Measurements from ENCODE around the gene RCN1. TPM values are rescaled to one million over a fixed set of nuclear protein-coding genes. Genes with fewer than 3 reads are reported as not detected.

Gene RCN1
- total RNA-seq, 1 experiment from 2014 or later: 99.8 TPM

DNA sequence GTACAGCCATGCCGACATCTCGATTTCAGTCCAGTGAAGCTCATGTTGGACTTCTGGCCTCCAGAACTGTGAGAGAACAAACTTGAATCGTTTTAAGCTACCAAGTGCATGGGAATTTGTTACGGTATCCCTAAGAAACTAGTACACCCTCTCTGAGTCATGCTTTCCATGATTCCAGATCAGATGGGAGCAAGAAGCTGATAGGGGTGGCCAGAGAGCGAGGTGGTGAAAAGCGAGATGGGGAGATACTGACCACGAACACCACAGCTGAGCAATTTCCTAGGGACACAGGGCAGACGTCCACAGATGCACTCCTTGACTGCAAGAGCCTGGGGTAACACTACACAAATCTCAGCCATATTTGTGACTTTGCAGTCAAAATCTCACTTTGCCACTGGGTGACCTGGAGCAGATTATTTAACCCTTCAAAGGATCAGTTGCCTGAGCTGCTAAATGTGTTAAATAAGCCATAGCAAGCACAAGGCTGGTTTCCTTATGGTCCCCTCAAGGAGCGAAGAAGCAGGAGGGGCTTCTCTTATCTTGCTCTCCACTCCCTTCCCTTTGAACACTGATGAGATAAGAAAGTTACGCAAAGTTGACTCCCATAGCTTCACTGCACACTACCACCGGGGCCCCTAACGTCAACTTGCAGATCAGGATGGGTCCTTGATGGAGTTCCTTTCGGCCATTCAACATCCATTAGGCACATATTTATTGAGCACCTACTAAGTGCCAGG is 22.6 kb upstream of the RCN1 start:
- Histone ChIP-seq H3K36me3 (ENCODE audit: control insufficient read depth in 1 of 2, insufficient read depth in 2 of 2, low read length in 2 of 2) (no peaks in the 10 kb centered on the region), H3K79me2 (ENCODE audit: insufficient read depth, low read length) (no peaks in the 10 kb centered on the region), H3K4me2 (ENCODE audit: low read length) (no peak overlapping the region), H3K9me2 (ENCODE audit: insufficient read depth) (no peaks in the 10 kb centered on the region), H3K27ac (ENCODE audit: low read depth, low read length) (no peak overlapping the region), H2AFZ (ENCODE audit: low read depth, low read length, poor library complexity, severe bottlenecking) (no peak overlapping the region), H3K4me1 (ENCODE audit: control insufficient read depth in 1 of 2, insufficient read depth in 2 of 2, low read length in 2 of 2) (peaks cover 4 to 13% of the 10 kb centered on the region in 2 experiments; a peak in 3 of 4 replicates), H3K9ac (ENCODE audit: low read length) (no peak overlapping the region), H3K27me3 (ENCODE audit: insufficient read depth, low read length) (no peaks in the 10 kb centered on the region), H3K4me3 (replicated peaks in 1 of 2; ENCODE audit: low read depth in 1 of 2, low read length in 2 of 2) (no peak overlapping the region), H3K9me3 (ENCODE audit: control insufficient read depth in 1 of 2, insufficient read depth in 1 of 2, low read depth in 1 of 2, low read length in 2 of 2) (no peaks in the 10 kb centered on the region), H4K20me1 (ENCODE audit: insufficient read depth) (no peaks in the 10 kb centered on the region)
- POLR2A ChIA-PET: no interaction called here
- no peak for DNase-seq (ENCODE audit: low read depth, low spot score)
- CTCF ChIA-PET: interaction anchor here (2.3 kb wide), 1 partner anchor 16 kb away, joined by 7 read pairs; no protein-coding TSS in a partner anchor
- ATAC-seq: no peak
- no TSS peak for BruUV-seq (replicated peaks)
- intact Hi-C loops (cut with micrococcal nuclease): no loop called here
- TF ChIP-seq YY1 (IDR thresholded peaks at IDR 0.05; ENCODE audit: extremely low read depth, insufficient replicate concordance, low read depth, low read length) (no peak), POLR2AphosphoS5 (IDR thresholded peaks at IDR 0.05; ENCODE audit: low read depth, low read length) (no peak), ZFX (IDR thresholded peaks at IDR 0.05) (no peak), EZH2 (IDR thresholded peaks at IDR 0.05) (no peak), JUND (IDR thresholded peaks at IDR 0.05) (no peak), RAD21 (IDR thresholded peaks at IDR 0.05; ENCODE audit: low read depth) (no peak), EZH2phosphoT487 (IDR thresholded peaks at IDR 0.05; ENCODE audit: borderline replicate concordance) (no peak), SRF (IDR thresholded peaks at IDR 0.05; ENCODE audit: low read depth) (no peak), FOSL1 (IDR thresholded peaks at IDR 0.05; ENCODE audit: low read depth) (no peak)
- RAD21 ChIA-PET (ENCODE audit: low non-redundant PET in 1 of 2, low total read pairs in 2 of 2, uncharacterized antibody in 2 of 2, unreplicated experiment in 2 of 2): no interaction called here

DNA sequence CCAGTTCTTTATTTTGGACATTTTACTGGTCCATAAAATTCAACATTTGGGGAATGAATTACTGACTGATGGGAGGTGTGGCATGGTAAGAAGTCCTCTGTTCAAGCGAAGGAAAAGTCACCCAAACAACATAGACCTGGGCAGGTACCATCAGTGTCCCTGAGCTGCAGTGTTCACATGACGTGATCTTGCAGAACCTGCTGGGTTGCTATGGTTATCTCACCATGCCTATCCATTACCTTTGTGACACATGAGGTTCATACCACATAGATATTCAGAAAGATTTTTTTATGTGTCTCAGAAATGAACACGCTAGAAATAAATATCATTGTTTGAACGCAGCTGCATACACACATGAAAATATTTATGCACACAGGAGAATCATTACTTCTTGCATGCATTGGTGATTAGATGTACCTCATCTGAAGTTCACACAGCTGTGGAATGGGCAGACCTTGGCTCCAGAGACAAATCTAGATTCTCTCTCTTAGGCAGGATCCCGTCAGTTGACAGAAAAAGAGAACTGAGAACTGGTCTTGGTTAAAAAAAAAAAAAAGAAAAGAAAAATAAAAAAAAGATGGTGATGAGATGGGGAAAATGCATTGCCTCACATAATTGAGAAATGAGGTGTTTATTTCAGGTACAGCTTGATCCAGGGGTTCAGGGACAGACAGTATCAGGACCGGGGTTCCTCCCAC is 21.4 kb upstream of the RCN1 start:
- no peaks in the 10 kb centered on the region for H3K9me2 ChIP-seq (ENCODE audit: insufficient read depth)
- no peak overlapping the region for H3K27ac ChIP-seq (ENCODE audit: low read depth, low read length)
- no peaks in the 10 kb centered on the region for H3K27me3 ChIP-seq (ENCODE audit: insufficient read depth, low read length)
- DNase-seq (ENCODE audit: low read depth, low spot score) (no peak), ATAC-seq (no peak)
- no peak overlapping the region for H2AFZ ChIP-seq (ENCODE audit: low read depth, low read length, poor library complexity, severe bottlenecking)
- no TSS peak for BruUV-seq (replicated peaks)
- no peak overlapping the region for H3K4me2 ChIP-seq (ENCODE audit: low read length)
- intact Hi-C loops (cut with micrococcal nuclease): no loop called here
- H3K4me3 ChIP-seq (replicated peaks in 1 of 2; ENCODE audit: low read depth in 1 of 2, low read length in 2 of 2): no peak overlapping the region
- no peaks in the 10 kb centered on the region for H4K20me1 ChIP-seq (ENCODE audit: insufficient read depth)
- H3K9me3 ChIP-seq (ENCODE audit: control insufficient read depth in 1 of 2, insufficient read depth in 1 of 2, low read depth in 1 of 2, low read length in 2 of 2): no peaks in the 10 kb centered on the region
- H3K9ac ChIP-seq (ENCODE audit: low read length): no peak overlapping the region
- H3K79me2 ChIP-seq (ENCODE audit: insufficient read depth, low read length): no peaks in the 10 kb centered on the region
- ChIA-PET CTCF (no interaction called here), POLR2A (no interaction called here), RAD21 (ENCODE audit: low non-redundant PET in 1 of 2, low total read pairs in 2 of 2, uncharacterized antibody in 2 of 2, unreplicated experiment in 2 of 2) (no interaction called here)
- H3K4me1 ChIP-seq (ENCODE audit: control insufficient read depth in 1 of 2, insufficient read depth in 2 of 2, low read length in 2 of 2): peaks cover 4 to 13% of the 10 kb centered on the region in 2 experiments; a peak in 3 of 4 replicates
- H3K36me3 ChIP-seq (ENCODE audit: control insufficient read depth in 1 of 2, insufficient read depth in 2 of 2, low read length in 2 of 2): no peaks in the 10 kb centered on the region
- TF ChIP-seq, protein P1, sequence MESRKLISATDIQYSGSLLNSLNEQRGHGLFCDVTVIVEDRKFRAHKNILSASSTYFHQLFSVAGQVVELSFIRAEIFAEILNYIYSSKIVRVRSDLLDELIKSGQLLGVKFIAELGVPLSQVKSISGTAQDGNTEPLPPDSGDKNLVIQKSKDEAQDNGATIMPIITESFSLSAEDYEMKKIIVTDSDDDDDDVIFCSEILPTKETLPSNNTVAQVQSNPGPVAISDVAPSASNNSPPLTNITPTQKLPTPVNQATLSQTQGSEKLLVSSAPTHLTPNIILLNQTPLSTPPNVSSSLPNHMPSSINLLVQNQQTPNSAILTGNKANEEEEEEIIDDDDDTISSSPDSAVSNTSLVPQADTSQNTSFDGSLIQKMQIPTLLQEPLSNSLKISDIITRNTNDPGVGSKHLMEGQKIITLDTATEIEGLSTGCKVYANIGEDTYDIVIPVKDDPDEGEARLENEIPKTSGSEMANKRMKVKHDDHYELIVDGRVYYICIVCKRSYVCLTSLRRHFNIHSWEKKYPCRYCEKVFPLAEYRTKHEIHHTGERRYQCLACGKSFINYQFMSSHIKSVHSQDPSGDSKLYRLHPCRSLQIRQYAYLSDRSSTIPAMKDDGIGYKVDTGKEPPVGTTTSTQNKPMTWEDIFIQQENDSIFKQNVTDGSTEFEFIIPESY (IDR thresholded peaks at IDR 0.05; ENCODE audit: extremely low read depth, insufficient replicate concordance, low read length): no peak
- TF ChIP-seq YY1 (IDR thresholded peaks at IDR 0.05; ENCODE audit: extremely low read depth, insufficient replicate concordance, low read depth, low read length): no peak
- TF ChIP-seq, protein P2, sequence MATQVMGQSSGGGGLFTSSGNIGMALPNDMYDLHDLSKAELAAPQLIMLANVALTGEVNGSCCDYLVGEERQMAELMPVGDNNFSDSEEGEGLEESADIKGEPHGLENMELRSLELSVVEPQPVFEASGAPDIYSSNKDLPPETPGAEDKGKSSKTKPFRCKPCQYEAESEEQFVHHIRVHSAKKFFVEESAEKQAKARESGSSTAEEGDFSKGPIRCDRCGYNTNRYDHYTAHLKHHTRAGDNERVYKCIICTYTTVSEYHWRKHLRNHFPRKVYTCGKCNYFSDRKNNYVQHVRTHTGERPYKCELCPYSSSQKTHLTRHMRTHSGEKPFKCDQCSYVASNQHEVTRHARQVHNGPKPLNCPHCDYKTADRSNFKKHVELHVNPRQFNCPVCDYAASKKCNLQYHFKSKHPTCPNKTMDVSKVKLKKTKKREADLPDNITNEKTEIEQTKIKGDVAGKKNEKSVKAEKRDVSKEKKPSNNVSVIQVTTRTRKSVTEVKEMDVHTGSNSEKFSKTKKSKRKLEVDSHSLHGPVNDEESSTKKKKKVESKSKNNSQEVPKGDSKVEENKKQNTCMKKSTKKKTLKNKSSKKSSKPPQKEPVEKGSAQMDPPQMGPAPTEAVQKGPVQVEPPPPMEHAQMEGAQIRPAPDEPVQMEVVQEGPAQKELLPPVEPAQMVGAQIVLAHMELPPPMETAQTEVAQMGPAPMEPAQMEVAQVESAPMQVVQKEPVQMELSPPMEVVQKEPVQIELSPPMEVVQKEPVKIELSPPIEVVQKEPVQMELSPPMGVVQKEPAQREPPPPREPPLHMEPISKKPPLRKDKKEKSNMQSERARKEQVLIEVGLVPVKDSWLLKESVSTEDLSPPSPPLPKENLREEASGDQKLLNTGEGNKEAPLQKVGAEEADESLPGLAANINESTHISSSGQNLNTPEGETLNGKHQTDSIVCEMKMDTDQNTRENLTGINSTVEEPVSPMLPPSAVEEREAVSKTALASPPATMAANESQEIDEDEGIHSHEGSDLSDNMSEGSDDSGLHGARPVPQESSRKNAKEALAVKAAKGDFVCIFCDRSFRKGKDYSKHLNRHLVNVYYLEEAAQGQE (IDR thresholded peaks at IDR 0.05; ENCODE audit: low read depth): no peak
- no peak for TF ChIP-seq CBX3 (IDR thresholded peaks at IDR 0.05; ENCODE audit: low read depth)
- TF ChIP-seq SRF (IDR thresholded peaks at IDR 0.05; ENCODE audit: low read depth): no peak
- no peak for TF ChIP-seq ZNF274 (IDR thresholded peaks at IDR 0.05; ENCODE audit: low read depth, low read length)
- TF ChIP-seq EGR1 (IDR thresholded peaks at IDR 0.05; ENCODE audit: low read depth): no peak
